Activated CD4-positive, alpha-beta T cell treated with anti-CD3 and anti-CD28 coated beads, Interleukin-2, amount 10 ng/mL, durations not matched to agents 7 days and 5 days (primary cell): ENCODE data around the gene DPH7. TPM values are rescaled to one million over a fixed set of nuclear protein-coding genes. Genes with fewer than 3 reads are reported as not detected.
"Not testable (repeated sequence)": the region's sequence is repeated elsewhere in the genome, so short reads cannot be mapped to it uniquely, and the experiment has no call there.

Experiments used
- CTCF ChIA-PET: fragments of 350-600 bp; sonication (Branson Sonifier 250); formaldehyde crosslinking; loops from one replicate; lab custom pipeline; 2021; ENCODE audit warnings: antibody characterized with exemption; lab: Charles Lee
- POLR2A ChIA-PET: fragments of 350-600 bp; sonication (Branson Sonifier 250); formaldehyde crosslinking; loops from one replicate; lab custom pipeline; 2021; ENCODE audit warnings: antibody characterized with exemption; lab: Charles Lee
- DNase-seq: peaks from one replicate; pipeline ENCODE4 v3.0.0-alpha.2; 2020
- H3K27ac Mint-ChIP-seq: one replicate; pipeline ENCODE4 v1.8.0; 2021; ENCODE audit warnings: mild to moderate bottlenecking, moderate library complexity, mixed read lengths
- H3K27me3 Mint-ChIP-seq: one replicate; pipeline ENCODE4 v1.8.0; 2021; ENCODE audit warnings: mixed read lengths
- H3K36me3 Mint-ChIP-seq: one replicate; pipeline ENCODE4 v1.8.0; 2021; ENCODE audit warnings: low read depth, mixed read lengths
- H3K4me1 Mint-ChIP-seq: one replicate; pipeline ENCODE4 v1.8.0; 2021; ENCODE audit warnings: mixed read lengths
- H3K4me3 Mint-ChIP-seq: one replicate; pipeline ENCODE4 v1.8.0; 2021; ENCODE audit warnings: mild to moderate bottlenecking, moderate library complexity, mixed read lengths
- H3K9me3 Mint-ChIP-seq: one replicate; pipeline ENCODE4 v1.8.0; 2021; ENCODE audit warnings: mixed read lengths
- total RNA-seq, 2 experiments: library from RNA; stranded (reverse); gene quantifications; one replicate each; pipeline ENCODE4 v1.2.3, GENCODE V29; 2021

The DPH7 gene
- total RNA-seq, 2 experiments from 2014 or later, result 31.1 to 34.4 TPM

DNA sequence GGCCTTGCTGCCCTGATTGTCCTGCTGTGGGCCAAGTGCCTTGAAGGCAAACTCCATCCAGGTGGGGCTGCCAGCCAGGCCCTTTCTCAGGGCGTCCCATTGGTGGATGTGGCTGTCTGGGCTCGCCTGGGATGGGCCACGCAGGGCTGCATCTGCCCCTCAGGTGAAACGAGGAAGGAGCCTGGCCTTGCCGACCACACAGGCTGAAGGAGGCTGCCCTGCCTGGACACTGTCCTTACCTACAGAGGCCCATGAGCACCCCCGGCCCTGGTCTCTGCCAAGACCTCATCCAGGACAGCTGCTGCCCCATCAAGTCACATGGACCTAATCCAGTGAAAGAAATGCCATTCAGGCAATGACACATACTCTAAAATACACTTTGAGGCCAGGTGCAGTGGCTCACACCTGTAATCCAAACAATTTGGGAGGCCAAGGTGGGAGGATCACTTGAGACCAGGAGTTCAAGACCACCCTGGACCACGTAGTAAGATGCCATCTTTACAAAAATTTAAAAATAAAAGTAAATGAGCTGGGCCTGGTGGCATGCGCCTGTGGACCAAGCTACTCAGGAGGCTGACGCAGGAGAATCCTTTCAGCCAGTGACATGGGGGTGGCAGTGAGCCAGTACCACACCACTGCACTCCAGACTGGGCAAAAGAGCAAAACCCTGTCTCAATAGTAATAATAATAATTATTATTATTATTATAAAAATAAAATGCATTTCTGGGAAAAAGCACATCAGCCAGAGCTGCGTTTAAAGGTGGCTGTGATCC, 62.4 kb downstream of the DPH7 start:
- H3K27ac Mint-ChIP-seq, result no peak overlapping the region
- ChIA-PET CTCF (no interaction called here), POLR2A (no interaction called here)
- DNase-seq, result no peak
- no peak overlapping the region for H3K4me3 Mint-ChIP-seq
- no peaks in the 10 kb centered on the region for H3K9me3 Mint-ChIP-seq
- H3K36me3 Mint-ChIP-seq, result no peaks in the 10 kb centered on the region
- peaks cover 4% of the 10 kb centered on the region for H3K4me1 Mint-ChIP-seq
- H3K27me3 Mint-ChIP-seq, result no peaks in the 10 kb centered on the region

DNA sequence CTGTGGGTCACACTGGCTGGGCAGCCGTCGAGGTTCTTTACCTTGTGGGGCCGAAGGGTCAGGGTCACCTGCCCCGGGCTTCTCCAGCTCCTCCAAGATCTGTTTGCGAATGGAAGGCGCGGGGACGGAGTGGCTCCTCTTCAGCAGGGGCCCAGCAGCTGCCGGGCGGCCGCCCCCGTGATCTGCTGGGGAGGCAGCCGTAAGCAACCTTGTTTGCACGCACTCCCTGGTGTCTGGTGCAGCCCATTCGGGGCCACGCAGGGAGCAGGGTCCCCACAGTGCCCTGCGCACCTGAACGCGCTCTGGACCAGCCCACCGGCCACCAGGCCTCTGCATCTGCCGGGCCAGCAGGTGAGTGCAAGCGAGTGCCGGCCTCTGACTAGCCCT, 63.4 kb downstream of the DPH7 start:
- Mint-ChIP-seq H3K27me3 (no peaks in the 10 kb centered on the region), H3K9me3 (no peaks in the 10 kb centered on the region), H3K4me3 (no peak overlapping the region), H3K36me3 (no peaks in the 10 kb centered on the region), H3K4me1 (peaks cover 4% of the 10 kb centered on the region), H3K27ac (no peak overlapping the region)
- CTCF ChIA-PET, result no interaction called here
- POLR2A ChIA-PET, result no interaction called here
- DNase-seq, result no peak

DNA sequence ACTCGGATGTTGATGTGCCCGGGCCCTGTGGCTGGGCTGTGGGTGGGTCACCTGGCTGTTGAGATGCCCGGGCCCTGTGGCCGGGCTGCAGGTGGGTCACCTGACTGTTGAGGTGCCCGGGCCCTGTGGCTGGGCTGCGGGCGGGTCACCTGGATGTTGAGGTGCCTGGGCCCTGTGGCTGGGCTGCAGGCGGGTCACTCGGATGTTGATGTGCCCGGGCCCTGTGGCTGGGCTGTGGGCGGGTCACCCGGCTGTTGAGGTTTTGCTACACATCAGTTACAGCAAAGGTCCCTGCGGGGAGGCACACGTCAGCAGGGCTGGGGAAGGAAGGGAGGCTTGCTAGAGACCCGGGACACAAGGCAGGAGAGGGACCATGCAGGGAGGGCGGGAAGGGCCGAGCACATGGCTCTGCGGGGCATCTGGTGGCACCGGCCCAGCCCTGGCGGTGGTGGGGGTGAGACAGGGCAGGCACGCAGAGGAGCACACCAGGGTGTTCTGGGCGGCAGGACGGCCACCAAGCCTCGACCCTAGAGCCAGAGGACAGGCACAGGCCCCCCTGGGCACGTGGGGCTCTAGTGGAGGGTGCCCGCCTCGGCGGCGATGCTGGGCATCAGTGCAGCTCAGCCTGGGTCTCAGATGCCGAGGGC, 63.9 kb downstream of the DPH7 start:
- H3K4me1 Mint-ChIP-seq, result peaks cover 4% of the 10 kb centered on the region
- H3K27me3 Mint-ChIP-seq, result no peaks in the 10 kb centered on the region
- no peak overlapping the region for H3K4me3 Mint-ChIP-seq
- no peak for DNase-seq
- CTCF ChIA-PET, result no interaction called here
- no peaks in the 10 kb centered on the region for H3K9me3 Mint-ChIP-seq
- no peaks in the 10 kb centered on the region for H3K36me3 Mint-ChIP-seq
- H3K27ac Mint-ChIP-seq, result no peak overlapping the region
- POLR2A ChIA-PET, result no interaction called here

DNA sequence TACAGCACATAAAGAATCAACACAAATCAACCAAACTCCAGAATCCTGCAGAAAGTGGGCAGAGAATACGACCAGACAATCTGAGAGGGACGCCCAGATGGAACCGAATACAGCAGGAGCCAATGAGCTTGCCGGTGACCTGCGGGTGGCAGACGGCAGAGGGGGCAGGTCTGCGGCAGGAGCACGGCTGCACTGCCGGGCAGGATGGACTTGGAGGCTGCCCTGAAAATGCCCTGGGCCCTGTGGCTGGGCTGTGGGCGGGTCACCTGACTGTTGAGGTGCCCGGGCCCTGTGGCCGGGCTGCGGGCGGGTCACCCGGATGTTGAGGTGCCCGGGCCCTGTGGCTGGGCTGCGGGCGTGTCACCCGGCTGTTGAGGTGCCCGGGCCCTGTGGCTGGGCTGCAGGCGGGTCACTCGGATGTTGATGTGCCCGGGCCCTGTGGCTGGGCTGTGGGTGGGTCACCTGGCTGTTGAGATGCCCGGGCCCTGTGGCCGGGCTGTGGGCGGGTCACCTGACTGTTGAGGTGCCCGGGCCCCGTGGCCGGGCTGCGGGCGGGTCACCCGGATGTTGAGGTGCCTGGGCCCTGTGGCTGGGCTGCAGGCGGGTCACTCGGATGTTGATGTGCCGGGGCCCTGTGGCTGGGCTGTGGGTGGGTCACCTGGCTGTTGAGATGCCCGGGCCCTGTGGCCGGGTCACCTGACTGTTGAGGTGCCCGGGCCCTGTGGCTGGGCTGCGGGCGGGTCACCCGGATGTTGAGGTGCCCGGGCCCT, 64.7 kb downstream of the DPH7 start:
- H3K9me3 Mint-ChIP-seq, H3K4me1 Mint-ChIP-seq, H3K27ac Mint-ChIP-seq, H3K4me3 Mint-ChIP-seq, H3K36me3 Mint-ChIP-seq, H3K27me3 Mint-ChIP-seq, CTCF ChIA-PET, DNase-seq, POLR2A ChIA-PET: not testable (repeated sequence)

DNA sequence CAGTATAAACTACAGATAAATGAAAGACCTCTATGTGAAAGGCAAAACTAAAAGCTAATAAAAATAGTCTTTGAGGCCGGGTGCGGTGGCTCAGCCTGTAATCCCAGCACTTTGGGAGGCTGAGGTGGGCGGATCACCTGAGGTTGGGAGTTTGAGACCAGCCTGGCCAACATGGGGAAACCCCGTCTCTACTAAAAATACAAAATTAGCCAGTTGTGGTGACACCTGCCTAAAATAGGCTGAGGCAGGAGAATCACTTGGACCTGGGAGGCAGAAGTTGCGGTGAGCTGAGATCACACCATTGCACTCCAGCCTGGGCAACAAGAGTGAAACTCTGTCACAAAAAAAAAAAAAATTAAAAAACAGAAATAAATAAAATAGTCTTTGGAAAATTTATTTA, 65.6 kb downstream of the DPH7 start:
- H3K9me3 Mint-ChIP-seq, H3K36me3 Mint-ChIP-seq, DNase-seq, H3K4me3 Mint-ChIP-seq, POLR2A ChIA-PET, H3K27ac Mint-ChIP-seq, H3K27me3 Mint-ChIP-seq, H3K4me1 Mint-ChIP-seq: not testable (repeated sequence)
- CTCF ChIA-PET, result interaction anchor here (0.6 kb wide), 1 partner anchor 226 kb away, joined by 4 read pairs; no protein-coding TSS in a partner anchor

DNA sequence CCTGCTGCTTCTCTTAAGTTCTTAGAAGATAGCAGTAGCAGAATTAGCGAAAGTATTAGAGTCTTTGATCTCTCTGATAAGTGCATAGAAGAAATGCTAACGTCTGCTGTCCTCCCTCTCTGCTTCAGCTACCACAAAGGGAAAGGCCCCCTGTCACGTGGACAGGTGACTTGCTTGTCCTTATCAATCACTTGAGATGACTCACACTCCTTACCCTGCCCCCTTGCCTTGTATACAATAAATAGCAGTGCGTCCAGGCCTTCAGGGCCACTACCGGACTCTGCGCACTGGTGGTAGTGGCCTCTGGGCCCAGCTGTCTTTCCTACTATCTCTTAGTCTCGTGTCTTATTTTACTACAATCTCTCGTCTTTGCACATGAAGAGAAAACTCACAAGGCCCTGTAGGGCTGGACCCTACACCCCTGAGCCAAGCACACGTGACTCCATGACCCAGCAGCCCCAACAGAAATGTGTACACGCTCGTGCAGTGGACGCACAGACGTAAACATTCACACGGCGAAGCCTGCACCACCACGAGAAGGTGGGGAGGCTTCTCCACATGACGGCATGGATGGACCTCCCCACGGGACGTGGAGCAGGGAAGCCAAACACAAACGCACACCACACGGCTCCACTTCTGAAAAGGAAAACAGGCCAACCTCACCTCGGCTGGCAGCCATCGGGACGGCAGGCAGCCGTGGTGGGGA, 66.8 kb downstream of the DPH7 start:
- Mint-ChIP-seq H3K9me3 (no peaks in the 10 kb centered on the region), H3K4me1 (peaks cover 4% of the 10 kb centered on the region), H3K36me3 (no peaks in the 10 kb centered on the region), H3K4me3 (no peak overlapping the region), H3K27ac (no peak overlapping the region), H3K27me3 (no peaks in the 10 kb centered on the region)
- DNase-seq, result no peak
- CTCF ChIA-PET, result no interaction called here
- POLR2A ChIA-PET, result no interaction called here

DNA sequence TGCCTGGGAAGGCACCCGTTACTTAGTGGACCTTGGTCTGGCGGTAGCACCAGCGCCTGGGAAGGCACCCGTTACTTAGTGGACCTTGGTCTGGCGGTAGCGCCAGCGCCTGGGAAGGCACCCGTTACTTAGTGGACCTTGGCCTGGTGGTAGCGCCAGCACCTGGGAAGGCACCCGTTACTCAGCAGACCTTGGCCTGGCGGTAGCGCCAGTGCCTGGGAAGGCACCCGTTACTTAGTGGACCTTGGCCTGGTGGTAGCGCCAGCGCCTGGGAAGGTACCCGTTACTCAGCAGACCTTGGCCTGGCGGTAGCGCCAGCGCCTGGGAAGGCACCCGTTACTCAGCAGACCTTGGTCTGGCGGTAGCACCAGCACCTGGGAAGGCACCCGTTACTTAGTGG, 67.6 kb downstream of the DPH7 start:
- H3K9me3 Mint-ChIP-seq, H3K36me3 Mint-ChIP-seq, H3K4me1 Mint-ChIP-seq, DNase-seq, H3K27me3 Mint-ChIP-seq, POLR2A ChIA-PET, H3K4me3 Mint-ChIP-seq, CTCF ChIA-PET, H3K27ac Mint-ChIP-seq: not testable (repeated sequence)

DNA sequence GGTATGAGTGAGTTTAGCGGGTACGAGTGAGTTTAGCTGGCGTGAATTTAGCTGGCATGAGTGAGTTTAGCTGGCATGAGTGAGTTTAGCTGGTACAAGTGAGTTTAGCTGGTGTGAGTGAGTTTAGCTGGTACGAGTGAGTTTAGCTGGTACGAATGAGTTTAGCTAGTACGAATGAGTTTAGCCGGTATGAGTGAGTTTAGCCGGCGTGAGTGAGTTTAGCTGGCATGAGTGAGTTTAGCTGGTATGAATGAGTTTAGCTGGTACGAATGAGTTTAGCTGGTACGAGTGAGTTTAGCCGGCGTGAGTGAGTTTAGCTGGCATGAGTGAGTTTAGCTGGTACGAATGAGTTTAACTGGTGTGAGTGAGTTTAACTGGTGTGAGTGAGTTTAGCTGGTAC, 69.5 kb downstream of the DPH7 start:
- DNase-seq, result no peak
- H3K9me3 Mint-ChIP-seq, result no peaks in the 10 kb centered on the region
- H3K27me3 Mint-ChIP-seq, result no peaks in the 10 kb centered on the region
- H3K4me1 Mint-ChIP-seq, result peaks cover 4% of the 10 kb centered on the region
- H3K4me3 Mint-ChIP-seq, result no peak overlapping the region
- H3K27ac Mint-ChIP-seq, result no peak overlapping the region
- POLR2A ChIA-PET, result no interaction called here
- H3K36me3 Mint-ChIP-seq, result no peaks in the 10 kb centered on the region
- CTCF ChIA-PET, result interaction anchor here (1.6 kb wide), 1 partner anchor 13 kb away, joined by 6 read pairs; no protein-coding TSS in a partner anchor

DNA sequence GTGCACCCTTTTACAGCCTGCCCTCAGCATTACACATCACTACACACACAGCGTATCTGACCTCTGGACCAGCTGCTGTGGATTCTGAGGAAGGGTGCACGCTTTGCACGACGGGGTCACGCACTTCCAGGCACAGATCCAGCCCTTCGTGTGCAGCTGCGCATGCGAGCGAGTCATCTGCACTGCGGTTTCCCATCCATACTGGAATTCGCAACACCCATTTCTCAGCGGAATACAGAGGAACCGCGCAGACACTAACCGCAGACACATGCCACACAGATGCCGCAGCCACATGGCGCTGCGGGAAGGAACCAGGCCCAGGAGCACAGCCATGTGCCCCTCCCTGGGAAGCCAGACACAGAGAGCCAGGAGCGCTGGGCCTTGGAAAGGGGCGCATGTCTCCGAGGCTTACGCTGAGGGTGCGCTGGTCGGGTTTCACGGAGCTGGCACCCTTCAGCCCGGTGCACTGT, 72.0 kb downstream of the DPH7 start:
- Mint-ChIP-seq H3K9me3 (no peaks in the 10 kb centered on the region), H3K4me3 (no peak overlapping the region), H3K27me3 (peaks cover 2% of the 10 kb centered on the region), H3K36me3 (no peaks in the 10 kb centered on the region), H3K27ac (no peak overlapping the region), H3K4me1 (peaks cover 2% of the 10 kb centered on the region)
- no peak for DNase-seq
- ChIA-PET CTCF (no interaction called here), POLR2A (no interaction called here)

DNA sequence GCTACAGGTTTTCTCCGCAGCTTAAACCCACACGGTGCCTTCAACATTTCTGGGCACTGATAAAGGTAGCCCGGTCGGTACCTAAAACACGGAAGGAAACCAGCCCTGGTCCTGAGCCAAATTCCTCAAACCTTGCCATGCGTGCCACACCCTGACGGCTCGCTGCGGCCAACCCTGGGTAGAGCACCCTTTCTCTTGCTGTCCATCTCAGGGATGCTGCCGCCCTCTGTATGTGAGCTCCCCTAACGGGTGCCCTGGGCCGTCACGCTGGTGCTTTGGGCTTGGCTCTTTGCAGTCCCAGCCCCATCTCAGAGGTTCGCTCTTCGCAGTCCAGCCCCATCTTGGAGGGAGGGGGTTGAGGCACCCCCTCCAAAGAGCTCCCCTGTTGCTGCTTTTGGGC, 72.5 kb downstream of the DPH7 start:
- Mint-ChIP-seq H3K4me1 (peaks cover 2% of the 10 kb centered on the region), H3K4me3 (no peak overlapping the region), H3K27me3 (peaks cover 2% of the 10 kb centered on the region), H3K36me3 (no peaks in the 10 kb centered on the region), H3K9me3 (no peaks in the 10 kb centered on the region), H3K27ac (no peak overlapping the region)
- POLR2A ChIA-PET, result no interaction called here
- CTCF ChIA-PET, result no interaction called here
- DNase-seq, result no peak

DNA sequence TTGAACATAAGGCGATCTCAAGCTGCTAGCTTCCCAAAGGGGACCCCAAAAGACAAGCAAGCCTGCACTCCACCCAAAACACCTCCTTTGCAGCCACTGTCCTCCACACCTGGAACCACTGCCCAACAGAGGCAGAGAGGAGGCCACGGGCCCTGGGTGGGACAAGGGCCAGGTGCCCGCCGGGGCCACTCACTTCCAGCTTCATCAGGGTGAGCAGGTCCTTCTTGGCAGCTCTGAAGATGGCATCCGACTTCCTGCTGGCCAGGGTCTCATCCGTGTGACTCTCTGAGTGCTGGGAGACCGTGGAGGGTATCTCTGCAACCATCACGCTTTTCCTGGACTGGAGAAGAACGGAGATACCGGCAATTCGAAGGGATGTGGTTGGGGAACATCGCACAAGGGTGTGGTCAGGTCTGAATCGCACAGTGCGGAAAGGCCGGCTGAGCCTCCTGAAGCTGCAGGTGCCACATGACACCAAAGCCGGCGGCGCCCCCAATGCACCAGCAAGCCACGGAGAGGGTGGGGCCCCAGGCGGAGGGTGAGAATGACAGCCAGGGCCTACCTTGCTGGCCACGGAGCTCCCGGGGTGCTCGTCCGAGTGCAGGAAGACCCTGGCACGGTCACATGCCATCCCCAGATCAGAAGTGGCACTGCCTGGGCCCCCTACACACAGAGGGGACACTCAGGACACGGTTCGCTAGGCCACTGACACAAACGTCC, 73.1 kb downstream of the DPH7 start:
- CTCF ChIA-PET, result no interaction called here
- H3K36me3 Mint-ChIP-seq, result no peaks in the 10 kb centered on the region
- no peaks in the 10 kb centered on the region for H3K9me3 Mint-ChIP-seq
- no peak for DNase-seq
- peaks cover 2% of the 10 kb centered on the region for H3K27me3 Mint-ChIP-seq
- no peak overlapping the region for H3K4me3 Mint-ChIP-seq
- POLR2A ChIA-PET, result no interaction called here
- H3K27ac Mint-ChIP-seq, result no peak overlapping the region
- H3K4me1 Mint-ChIP-seq, result peaks cover 2% of the 10 kb centered on the region
